ENCODE measurements around the gene CUBN. TPM values are rescaled to one million over a fixed set of nuclear protein-coding genes. Genes with fewer than 3 reads are reported as not detected.

Gene CUBN
- total and polyA plus RNA-seq, 9 of the 15 experiments (the other 6 are each of a cell fraction or from before 2014, with no cell fraction given): 0.04 to 0.33 (median 0.09) TPM

GRCh38 chr10:16789261-16789660 lies 340.4 kb downstream of the CUBN start:
- no peaks in the 10 kb centered on the region for H3K9me1 ChIP-seq (ENCODE audit: control insufficient read depth, insufficient read depth, low read length)
- POLR2A ChIA-PET: interaction anchor here (0.8 kb wide), 1 partner anchor 81 kb away, joined by 3 read pairs; no protein-coding TSS in a partner anchor
- H3K4me1 ChIP-seq (replicated peaks in 1 of 2; ENCODE audit: control insufficient read depth in 2 of 2, insufficient read depth in 2 of 2, low read length in 2 of 2): no peaks in the 10 kb centered on the region; a peak in 1 of 5 replicates
- in situ Hi-C loops (cut with MboI): loop anchor here (25.0 kb wide), 1 partner anchor 1352 kb away; no protein-coding TSS in a partner anchor
- H2AFZ ChIP-seq (ENCODE audit: low read depth, low read length): no peak overlapping the region
- FAIRE-seq (no peak), ATAC-seq (no peak), DNase-seq (ENCODE audit: extremely low read depth in 1 of 4, low spot score in 3 of 4) (no peak)
- no peak overlapping the region for H3K9ac ChIP-seq (ENCODE audit: insufficient read depth in 1 of 2, low read depth in 2 of 2, low read length in 2 of 2)
- H3K27me3 ChIP-seq (ENCODE audit: control insufficient read depth in 2 of 2, insufficient read depth in 2 of 2, low read length in 2 of 2): no peaks in the 10 kb centered on the region
- no peak overlapping the region for H3K27ac ChIP-seq (ENCODE audit: extremely low read depth, low read depth, low read length)
- H3K36me3 ChIP-seq (ENCODE audit: control insufficient read depth, insufficient read depth, low read length): no peaks in the 10 kb centered on the region
- WGBS (ENCODE audit: insufficient coverage, low coverage, missing lambda C conversion rate): 47% methylated on average over 7 of the region's 7 CpGs
- intact Hi-C loops (cut with micrococcal nuclease): no loop called here
- no peak overlapping the region for H3K4me2 ChIP-seq (ENCODE audit: insufficient read depth, low read length)
- H3K4me3 ChIP-seq: no peak overlapping the region
- no peaks in the 10 kb centered on the region for H4K20me1 ChIP-seq (replicated peaks; ENCODE audit: control insufficient read depth, insufficient read depth, low read length)
- BruUV-seq (replicated peaks): no TSS peak
- H3K9me3 ChIP-seq (replicated peaks; ENCODE audit: control insufficient read depth, insufficient read depth, low read depth, low read length): no peaks in the 10 kb centered on the region
- CTCF ChIA-PET (ENCODE audit: low intra/inter-chr PET ratio): no interaction called here
- TF ChIP-seq TCF3 (CRISPR knock-in tag; IDR thresholded peaks at IDR 0.05) (no peak), RNF219 (CRISPR knock-in tag; IDR thresholded peaks at IDR 0.05) (no peak), CBFA2T2 (conservative IDR thresholded peaks at IDR 0.05) (no peak), EGR1 (conservative IDR thresholded peaks at IDR 0.05) (no peak), FOXK2 (conservative IDR thresholded peaks at IDR 0.05 in 1 of 2, IDR thresholded peaks at IDR 0.05 in 1 of 2; ENCODE audit: low read depth in 2 of 2) (no peak), KLF1 (tag; IDR thresholded peaks at IDR 0.05) (no peak), ZNF212 (CRISPR knock-in tag; IDR thresholded peaks at IDR 0.05) (no peak), CEBPG (CRISPR knock-in tag; IDR thresholded peaks at IDR 0.05) (no peak), CEBPG (tag; conservative IDR thresholded peaks at IDR 0.05 in 1 of 2, IDR thresholded peaks at IDR 0.05 in 1 of 2) (no peak), FOXA3 (CRISPR knock-in tag; conservative IDR thresholded peaks at IDR 0.05 in 1 of 2, IDR thresholded peaks at IDR 0.05 in 1 of 2) (no peak), BRD9 (IDR thresholded peaks at IDR 0.05; ENCODE audit: low read depth, partially characterized antibody) (no peak), ZBTB9 (CRISPR knock-in tag; IDR thresholded peaks at IDR 0.05) (no peak), YY1 (IDR thresholded peaks at IDR 0.05; ENCODE audit: borderline replicate concordance in 1 of 3, control insufficient read depth in 1 of 3, extremely low read depth in 1 of 3, insufficient read depth in 3 of 3, insufficient read length in 1 of 3, insufficient replicate concordance in 2 of 3, low read depth in 1 of 3, low read length in 2 of 3) (no peak), RUNX1 (IDR thresholded peaks at IDR 0.05; ENCODE audit: low read depth) (no peak), ZNF165 (CRISPR knock-in tag; IDR thresholded peaks at IDR 0.05; ENCODE audit: borderline replicate concordance) (no peak), SIN3B (IDR thresholded peaks at IDR 0.05; ENCODE audit: low read depth) (no peak), MTA2 (IDR thresholded peaks at IDR 0.05; ENCODE audit: low read depth) (no peak), ELF2 (CRISPR knock-in tag; IDR thresholded peaks at IDR 0.05) (no peak)
- H3K79me2 ChIP-seq (ENCODE audit: control insufficient read depth, insufficient read depth, low read length): no peaks in the 10 kb centered on the region

All from K562 (cell line).